GM19463 (cell line): ENCODE results near the gene HES7.
"Not testable (repeated sequence)": the region's sequence is repeated elsewhere in the genome, so short reads cannot be mapped to it uniquely, and the experiment has no call there.

Experiments
- ATAC-seq: cut with Tn5 transposase; IDR thresholded peaks from one replicate; pipeline ENCODE4 v1.9.1; 2021; ENCODE audit warnings: mild to moderate bottlenecking, moderate library complexity; ENCODE audit not compliant: unreplicated experiment

HES7 gene

GRCh38 chr17:8123695-8124349, at the start of gene HES7:
TSS of gene HES7 (minus strand) at chr17:8124106. CDS start at chr17:8124084, 22 bp downstream.
- ATAC-seq, result no peak

GRCh38 chr17:8173056-8173870, 49.4 kb upstream of the HES7 start:
- peak; percentile 60 for ATAC-seq

GRCh38 chr17:8170186-8170585, 46.3 kb upstream of the HES7 start:
- ATAC-seq, result not testable (repeated sequence)

- no peak for ATAC-seq
Observed at GRCh38 chr17:8167526-8167925, 43.6 kb upstream of the HES7 start.

GRCh38 chr17:8166731-8167130, 42.8 kb upstream of the HES7 start:
- no peak for ATAC-seq

DNA sequence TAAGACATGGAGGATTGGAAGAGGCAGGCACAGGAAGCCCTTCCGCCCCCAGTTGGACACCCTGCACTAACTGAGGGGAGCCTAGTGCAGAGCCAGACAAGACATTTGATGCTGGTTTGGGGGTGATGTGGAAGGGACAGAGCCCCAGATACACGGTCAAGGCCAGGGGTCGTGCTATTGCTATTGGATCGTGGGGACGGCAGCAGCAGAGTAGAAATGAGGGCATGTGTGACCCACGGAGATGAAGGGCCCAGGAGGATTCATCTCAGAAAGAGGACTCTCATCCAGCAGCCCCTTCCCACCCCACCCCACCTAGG, 40.9 kb upstream of the HES7 start:
- ATAC-seq, result no peak

- ATAC-seq, result no peak
Observed at GRCh38 chr17:8163978-8164814, 40.3 kb upstream of the HES7 start.

GRCh38 chr17:8162997-8163977, 39.4 kb upstream of the HES7 start:
- no peak for ATAC-seq

DNA sequence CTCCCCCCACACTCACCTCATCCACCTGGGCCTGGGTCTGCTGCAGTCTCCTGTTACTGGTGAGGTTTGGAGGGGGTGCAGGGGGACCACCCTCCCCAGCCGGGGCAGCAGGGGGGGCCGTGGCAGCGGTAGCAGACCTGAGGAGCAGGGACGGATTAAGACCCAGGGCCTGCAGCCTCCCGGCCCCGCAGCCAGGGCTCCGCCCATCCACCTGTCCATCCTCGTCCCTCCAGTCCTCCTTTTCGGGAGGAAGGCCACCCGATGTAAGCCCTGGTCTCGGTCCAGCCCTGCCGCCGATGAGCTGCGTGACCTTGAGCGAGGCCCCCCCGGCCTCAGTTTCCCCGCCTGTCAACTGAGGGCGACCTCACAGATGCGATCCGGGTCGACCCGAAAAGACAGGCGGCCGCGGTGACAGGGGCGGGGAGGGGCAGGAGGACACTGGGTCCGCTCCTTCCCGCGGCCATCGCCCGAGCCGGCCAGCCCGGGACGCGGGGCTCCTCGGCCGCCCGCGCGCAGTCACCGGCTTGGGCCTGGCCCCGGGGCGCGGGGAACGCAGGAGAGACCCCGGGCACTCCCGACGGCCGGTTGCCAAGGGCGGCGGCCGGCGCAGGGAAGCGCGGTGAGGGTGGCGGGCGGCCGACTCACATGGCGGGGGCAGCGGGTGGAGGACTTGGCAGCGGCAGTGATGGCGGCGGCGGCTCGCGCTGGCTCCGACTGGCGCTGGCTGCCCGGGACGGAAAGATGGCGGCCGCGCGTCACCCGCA, 38.5 kb upstream of the HES7 start, which contains the start of gene VAMP2:
TSS of gene VAMP2 (minus strand) at position 716 of the 764 bp plus-strand sequence. CDS start at position 647, 69 bp downstream.
- ATAC-seq, result no peak

- no peak for ATAC-seq
Observed at GRCh38 chr17:8161289-8162232, 37.7 kb upstream of the HES7 start.

DNA sequence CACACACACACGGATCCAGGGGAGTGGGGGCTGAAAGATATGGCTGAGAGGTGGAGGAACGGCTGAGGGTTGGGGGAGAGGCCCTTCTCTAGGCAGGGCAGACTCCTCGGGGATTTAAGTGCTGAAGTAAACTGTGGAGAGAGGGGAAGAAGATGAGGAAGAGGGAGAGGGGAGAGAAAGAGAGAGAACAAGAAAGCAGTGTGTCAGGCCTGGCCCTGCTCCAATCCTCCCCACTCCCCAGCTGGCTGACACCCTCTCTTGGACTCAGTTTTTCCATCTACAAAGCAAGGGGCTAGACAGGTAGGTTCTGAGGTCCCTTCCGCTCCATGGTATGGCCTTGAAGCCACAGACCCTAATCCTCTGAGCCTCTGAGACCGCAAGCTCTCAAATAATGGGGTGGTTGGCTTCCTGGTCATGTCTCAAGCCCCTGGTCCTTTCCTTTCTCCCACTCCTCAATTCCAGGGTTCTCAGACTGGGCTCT, 36.9 kb upstream of the HES7 start:
- no peak for ATAC-seq

GRCh38 chr17:8160224-8160577, 36.3 kb upstream of the HES7 start:
- ATAC-seq, result no peak

- no peak for ATAC-seq
Observed at GRCh38 chr17:8159459-8160223, 35.7 kb upstream of the HES7 start.

DNA sequence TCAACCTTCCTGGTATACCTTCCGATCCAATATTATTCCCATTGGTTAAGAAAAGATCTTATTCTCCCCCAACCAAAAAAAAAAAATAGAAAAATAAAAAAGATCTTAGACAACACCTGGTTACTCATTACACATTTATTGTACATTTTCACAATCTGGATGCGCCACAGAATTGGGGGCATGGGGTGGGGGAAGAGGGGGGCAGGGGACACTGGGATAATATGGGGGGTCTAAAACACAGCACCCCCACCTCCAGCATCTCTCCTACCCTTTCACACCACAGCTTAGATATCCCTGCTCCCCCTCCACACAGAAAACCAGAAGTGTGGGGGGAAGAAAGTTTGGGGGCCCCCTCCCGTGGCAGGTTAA, 35.1 kb upstream of the HES7 start:
- no peak for ATAC-seq

GRCh38 chr17:8158267-8159031, 34.5 kb upstream of the HES7 start:
- no peak for ATAC-seq

DNA sequence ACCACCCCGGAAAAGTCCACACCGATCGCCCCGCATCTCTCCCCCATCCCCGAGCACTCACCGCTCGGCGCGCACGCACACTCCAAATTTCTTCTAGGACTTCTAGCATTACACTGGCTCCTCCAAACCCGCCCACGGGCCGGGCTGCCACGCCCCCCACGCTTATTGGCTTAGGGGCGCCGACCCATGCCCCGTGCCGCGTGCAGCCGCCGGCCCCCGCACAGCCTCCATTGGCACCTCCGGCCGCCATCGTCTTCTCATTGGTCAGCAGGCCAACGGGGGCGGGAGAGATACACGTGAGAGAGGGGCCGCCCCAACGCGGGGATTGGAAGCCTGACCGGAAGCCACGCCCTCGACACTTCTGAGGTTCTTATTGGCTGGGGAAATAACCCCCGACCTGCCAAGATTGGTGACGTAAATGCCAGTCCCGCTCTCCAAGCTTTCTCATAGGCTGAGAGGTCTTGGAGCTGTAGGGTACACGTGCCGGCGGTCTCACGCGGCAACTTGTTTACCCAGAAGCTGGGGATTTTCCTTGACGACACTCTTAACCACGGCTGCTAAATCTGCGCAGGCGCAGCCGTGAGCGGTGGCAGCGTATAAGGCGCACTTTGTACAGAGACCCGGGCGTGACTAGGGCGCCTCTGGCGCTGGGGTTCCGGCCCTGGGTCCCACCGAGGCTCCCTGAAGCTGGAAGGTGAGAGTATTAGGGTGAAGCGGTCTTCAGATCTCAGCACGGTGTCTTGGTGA, 32.5 kb upstream of the HES7 start:
- peak; percentile 80 for ATAC-seq

GRCh38 chr17:8155996-8156245, 32.0 kb upstream of the HES7 start:
- ATAC-seq, result no peak
